NCI-H526 (cell line): ENCODE results near the gene TTLL10.

Experiments
- DNase-seq, 2 experiments: peaks; one replicate each; lab custom pipeline; 2025; lab: John Stamatoyannopoulos, UW

The TTLL10 gene

GRCh38 chr1:1236945-1237873 lies 63.5 kb downstream of the TTLL10 start:
- DNase-seq = no peak

DNA sequence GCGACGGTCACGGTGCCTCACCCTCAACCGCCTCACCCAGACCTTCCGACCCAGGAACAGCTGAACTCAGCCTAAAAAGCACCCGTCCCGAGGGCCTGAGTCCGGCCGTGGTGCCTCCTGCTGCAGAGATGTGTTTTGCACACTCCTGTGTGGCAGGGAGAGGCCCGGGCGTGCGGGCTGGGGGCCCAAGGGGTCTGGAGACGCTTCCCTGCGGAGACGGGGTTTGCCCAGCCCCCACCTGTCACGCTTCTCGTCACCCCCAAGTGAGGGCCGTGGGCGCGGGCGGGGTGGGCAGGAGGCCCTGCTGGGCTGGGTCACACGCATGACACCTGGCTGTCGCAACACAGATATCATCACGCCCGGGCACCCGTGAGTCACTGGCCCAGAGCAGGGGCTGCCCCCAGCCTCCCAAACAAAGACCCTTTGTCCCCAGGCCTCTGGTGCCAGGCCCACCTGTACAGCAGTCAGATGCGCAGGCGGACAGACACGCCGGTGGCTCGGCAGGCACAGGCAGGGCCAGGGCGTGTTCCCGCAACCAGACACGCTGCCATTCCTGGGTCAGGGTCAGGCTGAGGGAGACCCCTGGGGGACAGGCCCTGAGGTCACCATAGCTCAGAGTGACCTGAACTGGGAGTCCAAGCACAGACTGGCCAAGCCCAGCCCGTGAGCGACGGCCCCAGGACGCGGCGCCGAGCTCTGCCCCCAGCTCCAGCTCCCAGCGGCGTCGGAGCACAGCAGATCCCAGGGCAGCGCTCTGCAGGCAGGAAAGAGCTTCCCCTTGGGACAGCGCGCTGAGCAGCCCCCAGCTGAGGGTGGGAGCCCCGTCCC lies 64.4 kb downstream of the TTLL10 start:
- peak; percentile 62 to 91 for DNase-seq

DNA sequence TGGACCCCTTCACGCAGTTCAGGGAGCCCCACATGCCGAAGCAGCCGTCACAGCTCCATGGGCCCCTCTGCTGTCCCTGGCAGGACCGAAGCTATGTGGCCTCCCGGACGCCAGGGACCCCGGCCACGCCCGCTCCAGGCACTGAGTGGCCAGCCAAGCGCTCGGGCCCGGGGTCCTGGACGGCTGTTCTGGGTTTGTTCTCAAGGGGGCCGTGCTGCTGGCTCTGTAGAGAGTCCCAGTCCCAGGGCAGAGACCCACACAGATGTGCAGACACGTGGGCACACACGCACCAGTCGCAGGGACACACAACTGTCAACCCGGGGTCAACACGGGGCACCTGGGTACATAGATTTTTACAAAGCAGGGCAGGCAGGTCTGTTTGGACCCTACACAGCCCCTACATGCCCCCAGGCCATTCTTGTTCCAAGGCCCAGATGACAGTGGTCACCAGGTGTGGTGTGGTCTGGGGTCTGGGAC lies 65.1 kb downstream of the TTLL10 start:
- no peak for DNase-seq

GRCh38 chr1:1239227-1239613 lies 65.5 kb downstream of the TTLL10 start:
- DNase-seq = no peak

DNA sequence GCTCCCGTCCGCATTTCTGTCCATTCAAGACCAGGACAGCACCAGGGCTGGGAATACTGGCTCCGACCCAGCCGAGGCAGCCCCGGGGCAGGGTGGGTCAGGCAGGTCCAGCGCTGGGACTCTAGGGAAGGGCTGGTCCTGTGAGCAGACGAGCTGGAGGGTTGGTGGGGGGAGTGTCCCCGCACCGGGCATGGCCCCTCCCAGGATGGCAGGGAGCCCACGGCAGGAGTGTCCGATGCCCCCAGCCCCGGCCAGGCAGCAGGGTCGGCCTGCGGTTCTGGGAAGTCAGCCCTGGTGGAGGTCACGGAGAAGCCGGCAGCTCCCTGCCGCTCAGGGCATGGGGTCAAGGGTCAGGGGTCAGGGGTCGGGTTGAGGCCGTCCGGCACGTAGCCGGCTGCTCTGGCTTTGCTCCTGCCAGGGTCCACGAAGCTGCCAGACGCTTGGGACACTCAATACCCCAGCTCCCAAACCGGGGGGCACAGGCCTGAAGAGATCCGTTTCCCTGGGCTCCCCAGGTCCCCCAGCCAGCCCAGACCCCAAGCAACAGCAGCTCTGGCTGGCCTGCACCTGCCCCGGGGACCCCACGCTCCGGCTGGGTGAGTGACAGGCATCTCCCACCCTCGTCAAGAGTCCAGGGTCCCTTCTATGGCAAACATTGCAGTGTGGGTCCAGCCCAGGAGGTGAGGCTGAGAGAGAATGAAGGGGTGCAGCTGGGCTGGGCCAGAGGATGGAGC lies 66.1 kb downstream of the TTLL10 start:
- no peak for DNase-seq

DNA sequence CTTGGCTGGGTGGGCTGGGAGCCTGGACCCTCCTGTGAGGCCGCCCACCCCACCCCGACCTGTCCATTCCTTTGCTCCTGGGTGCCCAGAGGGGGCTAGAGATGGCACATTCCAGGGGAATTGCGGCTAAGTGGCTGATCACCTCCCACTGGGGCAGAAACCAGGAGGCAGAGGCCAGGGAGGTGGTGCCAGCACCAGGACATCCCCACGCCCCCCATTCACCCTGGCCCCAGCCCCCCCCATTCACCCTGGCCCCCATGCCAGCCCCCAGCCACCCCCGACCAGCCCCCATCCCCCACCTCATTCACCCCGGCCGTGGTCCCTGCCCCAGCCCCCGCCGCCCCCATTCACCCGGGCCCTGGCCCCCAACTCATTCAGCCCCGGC lies 66.7 kb downstream of the TTLL10 start:
- no peak for DNase-seq

DNA sequence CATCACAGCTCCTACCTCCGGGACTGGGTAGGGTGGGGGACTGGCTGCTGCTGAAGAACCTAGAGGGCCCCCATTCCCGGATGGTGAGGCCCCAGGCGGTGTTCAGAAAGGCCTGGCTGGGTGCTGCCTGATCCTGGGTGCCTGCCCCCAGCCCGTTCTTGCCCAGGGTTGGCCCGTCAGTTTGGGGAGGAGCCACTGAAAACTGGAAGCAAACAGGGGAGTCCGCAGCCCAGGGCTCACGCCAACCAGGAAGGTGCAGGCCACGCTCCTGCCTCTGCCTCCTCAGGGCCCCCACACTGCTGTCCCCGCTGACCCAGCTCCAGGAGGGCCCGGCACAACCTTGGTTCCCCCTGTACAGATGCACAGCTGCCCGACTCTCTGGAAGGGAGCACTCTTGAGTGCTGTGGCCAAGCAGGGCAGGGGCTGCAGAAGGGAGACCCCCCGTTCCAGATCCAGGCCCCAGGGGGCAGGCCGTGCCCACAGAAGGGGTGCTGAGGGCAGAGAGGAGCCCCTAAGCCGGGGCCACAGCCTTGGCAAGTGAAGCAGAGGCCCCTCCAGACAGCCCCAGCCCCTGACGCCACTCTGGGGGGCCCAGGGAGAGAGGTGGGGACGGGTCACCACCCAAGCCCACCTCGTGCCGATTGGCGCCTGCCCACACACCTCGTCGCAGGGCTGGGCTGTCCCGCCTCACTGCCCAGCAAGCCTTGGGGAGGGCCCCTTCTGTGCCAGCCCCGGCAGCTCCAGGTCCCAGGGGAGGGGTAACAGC lies 67.3 kb downstream of the TTLL10 start:
- DNase-seq = peak in 1 of 2 experiments; percentile 45

DNA sequence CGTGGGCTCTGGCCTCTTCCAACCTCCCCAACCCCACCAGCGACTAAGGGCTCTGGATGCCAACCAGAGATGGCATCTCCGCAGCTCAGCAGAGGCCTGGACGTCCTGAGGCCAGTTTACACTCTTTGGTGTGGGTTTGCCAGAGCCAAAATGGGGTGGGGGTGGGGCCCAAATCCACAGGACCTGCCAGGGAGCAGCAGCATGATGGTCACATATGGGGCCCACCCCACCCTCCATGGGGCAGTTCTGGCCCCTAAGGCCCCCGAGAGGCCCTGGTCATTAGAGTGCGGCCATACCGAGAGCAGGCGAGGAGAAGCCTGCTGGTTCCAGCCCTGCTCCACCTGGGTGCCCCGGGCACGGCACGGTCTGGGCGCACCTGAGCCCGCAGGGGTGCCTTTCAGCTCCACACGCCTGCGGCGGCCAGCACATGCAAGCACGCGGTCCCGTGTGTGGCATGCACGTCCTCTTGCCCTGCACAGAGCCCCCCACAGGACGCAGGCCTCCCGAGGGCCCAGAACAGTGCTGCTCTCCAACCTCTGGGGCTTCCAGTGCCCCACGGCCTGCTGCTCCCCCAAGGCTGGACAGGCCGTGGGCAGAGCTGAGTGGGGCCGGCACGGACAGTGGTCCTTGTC lies 68.0 kb downstream of the TTLL10 start:
- no peak for DNase-seq

DNA sequence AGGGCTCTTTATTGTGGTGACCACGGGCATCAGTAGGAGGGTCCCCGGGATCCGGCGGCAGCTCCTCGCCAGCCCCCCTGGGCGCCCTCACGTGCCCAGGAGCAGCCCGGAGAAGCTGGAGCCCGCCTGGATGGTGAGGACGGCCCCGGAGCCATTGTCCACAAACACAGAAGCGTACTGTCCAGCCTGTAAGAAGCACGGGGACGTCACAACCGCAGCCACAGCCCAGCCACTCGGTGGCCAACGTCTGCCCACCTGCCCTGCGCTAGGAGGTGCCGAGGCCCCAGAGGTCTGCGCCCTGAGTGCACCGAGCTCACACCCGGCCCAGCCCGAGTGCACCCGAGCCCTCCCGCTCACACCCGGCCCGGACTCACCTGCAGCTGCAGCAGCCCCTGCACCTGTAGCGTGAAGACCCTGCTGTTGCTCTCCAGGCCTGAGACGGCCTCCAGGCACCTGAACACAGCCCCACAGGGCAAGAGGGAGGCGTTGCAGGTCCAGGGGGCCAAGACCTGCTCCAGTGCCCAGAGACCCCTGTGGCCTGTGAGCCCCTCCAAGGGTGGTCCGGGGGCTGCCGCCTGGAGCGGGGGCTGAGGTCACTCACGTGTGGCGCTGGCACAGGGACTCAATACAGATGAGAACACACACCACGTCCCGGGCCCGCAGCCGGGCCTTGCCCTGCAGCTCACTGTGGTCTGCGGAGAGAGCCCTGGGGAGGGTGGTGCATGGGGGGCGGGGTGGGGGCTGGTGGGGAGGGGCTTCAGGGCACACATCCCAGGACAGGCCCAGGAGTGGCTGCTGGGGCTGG lies 69.0 kb downstream of the TTLL10 start:
- DNase-seq = no peak

DNA sequence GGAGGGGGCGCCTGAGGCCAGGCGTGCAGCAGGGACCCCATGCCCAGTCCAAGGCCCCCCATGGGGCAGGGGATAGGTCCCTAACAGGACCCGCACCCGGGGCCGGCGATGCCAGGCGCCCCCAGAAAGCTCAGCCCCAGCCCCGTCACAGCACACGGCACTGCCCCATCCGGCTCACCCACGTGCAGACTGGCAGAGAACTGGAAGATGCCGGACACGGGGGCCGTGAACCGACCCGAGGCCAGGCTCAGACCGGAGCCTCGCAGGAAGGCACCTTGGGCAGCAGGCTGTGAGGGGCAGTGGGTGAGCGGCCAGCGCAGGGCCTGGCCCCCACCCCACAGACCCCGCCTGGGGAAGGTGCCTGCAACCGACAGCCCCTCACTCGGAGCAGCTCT lies 69.6 kb downstream of the TTLL10 start:
- DNase-seq = no peak

- no peak for DNase-seq
Measured at GRCh38 chr1:1243807-1244191, 70.1 kb downstream of the TTLL10 start.

DNA sequence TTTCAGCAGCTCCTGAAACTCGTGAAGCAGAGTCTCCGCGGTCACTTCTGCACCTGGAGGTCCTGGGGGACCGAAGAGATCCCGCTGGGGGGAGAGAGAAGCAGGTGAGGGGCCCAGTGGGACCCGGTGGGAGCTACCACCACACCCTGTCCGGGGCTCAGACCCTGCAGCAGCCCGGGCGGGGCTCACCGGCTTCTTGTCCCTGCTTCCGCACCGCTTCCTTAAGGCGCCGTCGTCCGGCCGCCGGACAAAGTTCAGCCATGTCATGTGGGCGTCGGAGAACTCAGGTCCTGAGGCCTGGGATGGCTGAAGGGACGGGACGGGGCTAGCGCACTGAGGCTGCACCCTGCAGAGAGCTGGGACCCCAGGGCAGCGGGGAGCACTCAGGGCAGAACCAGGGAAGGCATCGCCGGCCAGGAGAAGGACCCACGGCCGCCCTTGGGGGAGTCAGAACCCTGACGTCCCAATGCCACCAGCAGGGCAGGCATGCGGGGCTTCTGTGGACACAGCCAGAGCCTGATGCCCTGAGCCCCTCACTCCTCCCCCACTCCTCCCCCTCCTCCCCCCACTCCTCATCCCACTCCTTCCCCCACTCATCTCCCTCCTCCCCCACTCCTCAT lies 70.6 kb downstream of the TTLL10 start:
- no peak for DNase-seq

GRCh38 chr1:1245178-1245816 lies 71.6 kb downstream of the TTLL10 start:
- DNase-seq = no peak

DNA sequence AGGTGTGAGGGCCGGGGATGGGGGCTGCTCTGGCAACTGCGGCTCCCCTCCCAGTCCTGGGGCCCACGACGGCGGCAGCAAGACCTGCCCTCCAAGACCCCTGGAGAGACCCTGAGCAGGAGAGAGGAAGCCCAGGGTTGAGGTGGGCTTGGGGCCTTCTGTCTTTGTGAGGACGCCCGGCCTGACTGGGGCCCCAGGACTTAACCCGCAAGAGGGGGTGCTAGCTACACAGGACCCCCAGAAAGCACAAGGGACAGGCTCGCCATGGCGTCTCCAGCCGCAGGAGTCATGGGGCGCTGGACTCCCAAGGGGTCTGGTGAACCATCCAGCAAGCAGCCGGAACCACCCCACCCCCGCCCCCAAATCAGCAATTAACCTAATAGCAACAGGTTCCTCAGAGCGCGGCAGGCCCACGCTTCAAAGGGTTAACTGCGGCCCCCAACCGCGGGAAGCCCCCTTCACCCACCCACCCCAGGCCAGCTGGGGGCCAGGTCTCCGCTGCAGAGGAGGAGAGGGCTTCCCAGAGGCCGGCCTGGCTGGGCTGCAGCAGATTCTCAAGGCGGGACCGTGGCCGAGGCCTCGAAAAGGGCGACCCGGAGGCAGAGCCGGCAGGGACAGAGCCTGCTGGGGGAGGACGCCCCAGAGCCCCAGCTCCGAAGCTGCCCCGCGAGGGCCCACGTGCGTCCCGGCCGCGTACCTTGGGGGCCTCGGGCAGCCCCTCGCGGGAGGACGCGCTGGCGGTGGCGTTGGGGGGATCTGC lies 72.3 kb downstream of the TTLL10 start:
- no peak for DNase-seq

GRCh38 chr1:1246577-1247340 lies 73.1 kb downstream of the TTLL10 start, which contains the start of gene C1QTNF12:
Gene C1QTNF12 (minus strand): TSS chr1:1246722. CDS start chr1:1246690, 32 bp downstream.
- peak in 1 of 2 experiments; percentile 57 for DNase-seq

- no peak for DNase-seq
Measured at GRCh38 chr1:1247341-1247913, 73.7 kb downstream of the TTLL10 start.
